HCT116 (cell line): ENCODE results near the gene PLCB4. TPM values are rescaled to one million over a fixed set of nuclear protein-coding genes. Genes with fewer than 3 reads are reported as not detected.

ENCODE experiments used
- ATAC-seq: fragments of 200-7000 bp; cut with Tn5 transposase; 2 replicates; pipeline ENCODE4 v1.9.1; 2020; ENCODE audit warnings: mild to moderate bottlenecking, moderate library complexity
- BruUV-seq: library from RNA; stranded (reverse); fragments of 400-500 nt; replicated peaks from 2 replicates; lab custom pipeline; 2021; lab: Mats Ljungman, UMichigan
- CTCF ChIA-PET: fragments of 300-600 bp; sonication (Branson Sonifier 250); formaldehyde crosslinking; loops from one replicate; lab custom pipeline; 2021; ENCODE audit warnings: antibody characterized with exemption; lab: Charles Lee
- POLR2A ChIA-PET: fragments of 300-600, 350-600 bp; sonication (Branson Sonifier 250); formaldehyde crosslinking; loops from one replicate; lab custom pipeline; 2021; ENCODE audit warnings: antibody characterized with exemption; lab: Charles Lee
- RAD21 ChIA-PET, 2 experiments: fragments of 300-600 bp; sonication (Branson Sonifier 250); formaldehyde crosslinking; loops; one replicate each; lab custom pipeline; 2023; ENCODE audit warnings: low total read pairs in 2 of 2; ENCODE audit not compliant: uncharacterized antibody in 2 of 2, unreplicated experiment in 2 of 2, low non-redundant PET in 1 of 2; lab: Charles Lee
- DNase-seq: peaks from one replicate; pipeline ENCODE4 v3.0.0-alpha.2; 2010; ENCODE audit warnings: low read depth, low spot score
- H2AFZ ChIP-seq: fragments of 200-600 bp; shearing (Covaris generic), sonication (generic); 2 replicates; pipeline ENCODE4 v1.6.1; 2017; ENCODE audit warnings: low read depth, mixed run types, mixed read lengths, antibody characterized with exemption, low read length; ENCODE audit not compliant: poor library complexity, severe bottlenecking
- H3K27ac ChIP-seq: 2 replicates; pipeline ENCODE4 v1.5.1; 2012; ENCODE audit warnings: low read depth, low read length
- H3K27me3 ChIP-seq: fragments of 200-600 bp; sonication (generic); 2 replicates; pipeline ENCODE4 v1.6.1; 2016; ENCODE audit warnings: mixed run types, low read length, mixed read lengths; ENCODE audit not compliant: insufficient read depth
- H3K36me3 ChIP-seq, 2 experiments: fragments of 200-500 bp in 1 of 2; fragments of 200-600 bp in 1 of 2; sonication (Bioruptor generic) in 1 of 2; sonication (generic) in 1 of 2; 2 replicates each; pipeline versions ENCODE4 v1.5.1 to v1.6.1; 2014 to 2016; ENCODE audit warnings: low read length in 2 of 2, inconsistent platforms in 1 of 2, mixed read lengths in 1 of 2, mixed run types in 1 of 2; ENCODE audit not compliant: insufficient read depth in 2 of 2, control insufficient read depth in 1 of 2
- H3K4me1 ChIP-seq, 2 experiments: fragments of 200-600 bp in 1 of 2; sonication (generic) in 1 of 2; 2 replicates each; pipeline versions ENCODE4 v1.5.1 to v1.6.1; 2012 to 2017; ENCODE audit warnings: low read length in 2 of 2, inconsistent platforms in 1 of 2, mild to moderate bottlenecking in 1 of 2, mixed read lengths in 1 of 2, mixed run types in 1 of 2, moderate library complexity in 1 of 2; ENCODE audit not compliant: insufficient read depth in 2 of 2, control insufficient read depth in 1 of 2
- H3K4me2 ChIP-seq: fragments of 200-600 bp; sonication (generic); 2 replicates; pipeline ENCODE4 v1.6.1; 2017; ENCODE audit warnings: mixed run types, low read length, mixed read lengths
- H3K4me3 ChIP-seq, 2 experiments: fragments of 200-600 bp in 1 of 2; sonication (generic) in 1 of 2; replicated peaks in 1 of 2; 2 replicates each; pipeline ENCODE4 v1.5.1; 2011 to 2016; ENCODE audit warnings: low read length in 2 of 2, control low read depth in 1 of 2, low read depth in 1 of 2, mild to moderate bottlenecking in 1 of 2, mixed read lengths in 1 of 2, mixed run types in 1 of 2
- H3K79me2 ChIP-seq: fragments of 200-600 bp; sonication (generic); 2 replicates; pipeline ENCODE4 v1.6.1; 2017; ENCODE audit warnings: mild to moderate bottlenecking, mixed run types, low read length, moderate library complexity, mixed read lengths; ENCODE audit not compliant: insufficient read depth
- H3K9ac ChIP-seq: fragments of 200-600 bp; sonication (generic); 2 replicates; pipeline ENCODE4 v1.6.1; 2016; ENCODE audit warnings: low read length, mixed read lengths
- H3K9me2 ChIP-seq: fragments of 200-600 bp; sonication (generic), shearing (Covaris generic); 2 replicates; pipeline ENCODE4 v1.6.1; 2017; ENCODE audit warnings: mixed run types, mild to moderate bottlenecking, moderate library complexity; ENCODE audit not compliant: insufficient read depth
- H3K9me3 ChIP-seq, 2 experiments: fragments of 200-500 bp in 1 of 2; fragments of 200-600 bp in 1 of 2; sonication (Bioruptor generic) in 1 of 2; sonication (generic) in 1 of 2; 2 replicates each; pipeline ENCODE4 v1.6.1; 2014 to 2017; ENCODE audit warnings: low read length in 2 of 2, mixed read lengths in 2 of 2, inconsistent platforms in 1 of 2, low read depth in 1 of 2, mild to moderate bottlenecking in 1 of 2, mixed run types in 1 of 2, moderate library complexity in 1 of 2; ENCODE audit not compliant: control insufficient read depth in 1 of 2, insufficient read depth in 1 of 2
- H4K20me1 ChIP-seq: fragments of 200-600 bp; sonication (generic), shearing (Covaris generic); 2 replicates; pipeline ENCODE4 v1.6.1; 2017; ENCODE audit warnings: mixed run types, mild to moderate bottlenecking, moderate library complexity; ENCODE audit not compliant: insufficient read depth
- CBX3 ChIP-seq: IDR thresholded peaks from 2 replicates; pipeline ENCODE4 v1.6.1; 2012; ENCODE audit warnings: low read depth
- CEBPB ChIP-seq: IDR thresholded peaks from 2 replicates; pipeline ENCODE4 v1.6.1; 2012; ENCODE audit warnings: low read depth
- EGR1 ChIP-seq: IDR thresholded peaks from 2 replicates; pipeline ENCODE4 v1.6.1; 2012; ENCODE audit warnings: low read depth
- EZH2phosphoT487 ChIP-seq: fragments of 200-600 bp; IDR thresholded peaks from 2 replicates; pipeline ENCODE4 v1.6.1; 2018; ENCODE audit warnings: antibody characterized with exemption, borderline replicate concordance
- MAX ChIP-seq: IDR thresholded peaks from 2 replicates; pipeline ENCODE4 v1.6.1; 2012
- POLR2AphosphoS5 ChIP-seq: IDR thresholded peaks from 2 replicates; pipeline ENCODE4 v1.6.1; 2011; ENCODE audit warnings: mild to moderate bottlenecking, low read depth, low read length, moderate library complexity
- SIN3A ChIP-seq: IDR thresholded peaks from 2 replicates; pipeline ENCODE4 v1.6.1; 2012; ENCODE audit warnings: low read depth
- SP1 ChIP-seq: IDR thresholded peaks from 2 replicates; pipeline ENCODE4 v1.6.1; 2012; ENCODE audit warnings: low read depth
- YY1 ChIP-seq: IDR thresholded peaks from 2 replicates; pipeline ENCODE4 v1.6.1; 2011; ENCODE audit warnings: low read length, low read depth, moderate library complexity, mild to moderate bottlenecking; ENCODE audit not compliant: insufficient replicate concordance; ENCODE audit errors: extremely low read depth
- ZFX ChIP-seq: fragments of 450-650 bp; IDR thresholded peaks from 2 replicates; pipeline ENCODE4 v1.6.1; 2017
- ZNF274 ChIP-seq: fragments of 200-500 bp; sonication (Bioruptor generic); IDR thresholded peaks from 2 replicates; pipeline ENCODE4 v1.6.1; 2014; ENCODE audit warnings: mild to moderate bottlenecking, low read depth, low read length, inconsistent platforms
- intact Hi-C: fragments of 100-400 bp; cut with micrococcal nuclease; formaldehyde crosslinking; loops from 2 replicates; pipeline ENCODE4 v1.10.0; 2022
- total RNA-seq: library from RNA; stranded (reverse); gene quantifications from one replicate; pipeline ENCODE4 v1.2.1, GENCODE V29; 2021; ENCODE audit not compliant: unreplicated experiment
- TF ChIP-seq, protein P1 (sequence below): IDR thresholded peaks from 2 replicates; pipeline ENCODE4 v1.6.1; 2012

PLCB4 gene
- total RNA-seq, 1 experiment from 2014 or later = 2.5 TPM

GRCh38 chr20:9028419-9028818 lies 40.5 kb upstream of the PLCB4 start:
- H3K36me3 ChIP-seq = no peaks in the 10 kb centered on the region
- DNase-seq (no peak), ATAC-seq (no peak)
- intact Hi-C loops = no loop called here
- no peaks in the 10 kb centered on the region for H3K9me2 ChIP-seq
- ChIA-PET CTCF (no interaction called here), RAD21 (no interaction called here), POLR2A (no interaction called here)
- H2AFZ ChIP-seq = no peak overlapping the region
- no TSS peak for BruUV-seq
- no peak overlapping the region for H3K4me3 ChIP-seq
- H3K27ac ChIP-seq = no peak overlapping the region
- H3K79me2 ChIP-seq = no peaks in the 10 kb centered on the region
- no peaks in the 10 kb centered on the region for H4K20me1 ChIP-seq
- H3K27me3 ChIP-seq = no peaks in the 10 kb centered on the region
- no peak for TF ChIP-seq YY1
- no peak for TF ChIP-seq CBX3
- no peak for TF ChIP-seq MAX
- TF ChIP-seq SIN3A = no peak
- no peak for TF ChIP-seq EGR1
- TF ChIP-seq, protein P1, sequence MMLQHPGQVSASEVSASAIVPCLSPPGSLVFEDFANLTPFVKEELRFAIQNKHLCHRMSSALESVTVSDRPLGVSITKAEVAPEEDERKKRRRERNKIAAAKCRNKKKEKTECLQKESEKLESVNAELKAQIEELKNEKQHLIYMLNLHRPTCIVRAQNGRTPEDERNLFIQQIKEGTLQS = no peak
- no peak for TF ChIP-seq EZH2phosphoT487
- TF ChIP-seq ZNF274 = no peak
- no peak for TF ChIP-seq POLR2AphosphoS5
- TF ChIP-seq CEBPB = no peak
- no peak for TF ChIP-seq SP1
- H3K4me1 ChIP-seq = no peaks in the 10 kb centered on the region
- H3K9ac ChIP-seq = no peak overlapping the region
- H3K9me3 ChIP-seq = no peaks in the 10 kb centered on the region
- H3K4me2 ChIP-seq = no peak overlapping the region

DNA sequence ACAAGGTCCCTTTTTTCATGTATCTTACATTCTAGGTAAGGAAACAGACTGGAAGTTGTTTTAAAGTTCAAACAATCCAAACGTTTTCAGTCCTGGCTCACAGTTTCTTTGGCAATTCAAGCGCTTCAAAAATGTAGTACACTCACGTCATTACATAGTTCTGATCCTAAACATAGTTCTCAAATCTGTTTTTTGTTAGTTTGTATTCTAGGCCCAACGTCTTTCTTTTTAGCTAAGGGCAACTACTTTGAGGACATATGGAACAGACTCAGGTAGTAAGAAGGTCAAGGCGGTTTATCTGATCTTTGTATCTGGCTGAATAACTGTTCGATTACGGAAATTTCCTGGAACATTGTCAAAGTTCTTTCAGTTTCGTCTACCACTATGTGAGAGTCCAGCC lies 36.9 kb upstream of the PLCB4 start:
- DNase-seq = no peak
- intact Hi-C loops = no loop called here
- ChIA-PET CTCF (no interaction called here), RAD21 (no interaction called here), POLR2A (no interaction called here)
- no peak overlapping the region for H3K9ac ChIP-seq
- H3K36me3 ChIP-seq = no peaks in the 10 kb centered on the region
- TF ChIP-seq ZFX = no peak
- H4K20me1 ChIP-seq = no peaks in the 10 kb centered on the region
- BruUV-seq = no TSS peak
- no peak overlapping the region for H3K27ac ChIP-seq
- H3K9me2 ChIP-seq = no peaks in the 10 kb centered on the region
- no peak for ATAC-seq
- H3K27me3 ChIP-seq = no peaks in the 10 kb centered on the region
- no peaks in the 10 kb centered on the region for H3K9me3 ChIP-seq
- H3K4me3 ChIP-seq = no peak overlapping the region
- peaks cover 10 to 13% of the 10 kb centered on the region in 2 experiments for H3K4me1 ChIP-seq
- H3K79me2 ChIP-seq = no peaks in the 10 kb centered on the region
- H3K4me2 ChIP-seq = no peak overlapping the region
- no peak overlapping the region for H2AFZ ChIP-seq
